DND-41 (cell line): ENCODE data around the gene PPFIBP2.

Source experiments
- ATAC-seq: fragments of 200-7000 bp; cut with Tn5 transposase; 3 replicates; pipeline ENCODE4 v1.9.1; 2021; ENCODE audit warnings: low read depth; ENCODE audit not compliant: insufficient read depth
- DNase-seq: peaks from one replicate; pipeline ENCODE4 v3.0.0-alpha.2; 2020
- H2AFZ ChIP-seq: 2 replicates; pipeline ENCODE4 v1.6.0; 2012; ENCODE audit warnings: low read depth, low read length
- H3K27ac ChIP-seq: 2 replicates; pipeline ENCODE4 v1.5.1; 2012; ENCODE audit warnings: low read length, inconsistent platforms
- H3K27me3 ChIP-seq: fragments of 200-600 bp; sonication (generic); 2 replicates; pipeline ENCODE4 v1.6.0; 2012; ENCODE audit warnings: low read length, mild to moderate bottlenecking, inconsistent platforms; ENCODE audit not compliant: insufficient read depth, poor library complexity
- H3K36me3 ChIP-seq: 2 replicates; pipeline ENCODE4 v1.5.1; 2012; ENCODE audit warnings: low read length, inconsistent platforms; ENCODE audit not compliant: insufficient read depth
- H3K4me1 ChIP-seq: 2 replicates; pipeline ENCODE4 v1.5.1; 2012; ENCODE audit warnings: mild to moderate bottlenecking, low read length; ENCODE audit not compliant: insufficient read depth
- H3K4me2 ChIP-seq: 2 replicates; pipeline ENCODE4 v1.6.0; 2012; ENCODE audit warnings: mild to moderate bottlenecking, moderate library complexity, low read length, inconsistent platforms; ENCODE audit not compliant: insufficient read depth
- H3K4me3 ChIP-seq, 2 experiments: fragments of 200-600 bp in 1 of 2; shearing (Covaris generic) in 1 of 2; 2 replicates each; pipeline ENCODE4 v1.5.1; 2012 to 2016; ENCODE audit warnings: inconsistent platforms in 2 of 2, low read length in 2 of 2, mild to moderate bottlenecking in 2 of 2, low read depth in 1 of 2, moderate library complexity in 1 of 2
- H3K79me2 ChIP-seq: 2 replicates; pipeline ENCODE4 v1.6.0; 2012; ENCODE audit warnings: low read length, inconsistent platforms; ENCODE audit not compliant: insufficient read depth
- H3K9ac ChIP-seq: 2 replicates; pipeline ENCODE4 v1.6.0; 2012; ENCODE audit warnings: low read depth, mild to moderate bottlenecking, inconsistent platforms, low read length, moderate library complexity
- H3K9me3 ChIP-seq: 2 replicates; pipeline ENCODE4 v1.5.1; 2012; ENCODE audit warnings: low read length, moderate library complexity, mild to moderate bottlenecking, inconsistent platforms; ENCODE audit not compliant: insufficient read depth, severe bottlenecking
- H4K20me1 ChIP-seq: 2 replicates; pipeline ENCODE4 v1.6.0; 2012; ENCODE audit warnings: low read length; ENCODE audit not compliant: insufficient read depth
- CTCF ChIP-seq: IDR thresholded peaks from 2 replicates; pipeline ENCODE4 v1.5.1; 2012; ENCODE audit warnings: borderline replicate concordance, low read length, moderate library complexity, mild to moderate bottlenecking; ENCODE audit not compliant: poor library complexity, severe bottlenecking; ENCODE audit errors: extremely low read depth
- EZH2 ChIP-seq: IDR thresholded peaks from 3 replicates; pipeline ENCODE4 v1.6.1; 2012; ENCODE audit warnings: borderline replicate concordance, low read depth, mild to moderate bottlenecking, moderate library complexity, low read length, inconsistent platforms; ENCODE audit not compliant: severe bottlenecking

PPFIBP2 gene

GRCh38 chr11:7486781-7487140 lies 27.0 kb upstream of the PPFIBP2 start:
- Histone ChIP-seq H3K27ac (no peak overlapping the region), H3K4me1 (no peaks in the 10 kb centered on the region), H3K79me2 (no peaks in the 10 kb centered on the region), H3K9ac (no peak overlapping the region), H3K4me3 (no peak overlapping the region), H3K27me3 (peaks cover 18% of the 10 kb centered on the region), H3K4me2 (no peak overlapping the region), H3K9me3 (no peaks in the 10 kb centered on the region), H2AFZ (no peak overlapping the region), H4K20me1 (no peaks in the 10 kb centered on the region), H3K36me3 (no peaks in the 10 kb centered on the region)
- TF ChIP-seq EZH2 = no peak
- TF ChIP-seq CTCF = no peak
- ATAC-seq (no peak), DNase-seq (no peak)

GRCh38 chr11:7487360-7487759 lies 26.4 kb upstream of the PPFIBP2 start:
- H3K27me3 ChIP-seq = peaks cover 18% of the 10 kb centered on the region
- no peaks in the 10 kb centered on the region for H3K9me3 ChIP-seq
- no peak overlapping the region for H3K4me3 ChIP-seq
- H3K9ac ChIP-seq = no peak overlapping the region
- TF ChIP-seq CTCF = no peak
- no peak for TF ChIP-seq EZH2
- no peaks in the 10 kb centered on the region for H3K79me2 ChIP-seq
- H3K4me2 ChIP-seq = no peak overlapping the region
- H3K4me1 ChIP-seq = no peaks in the 10 kb centered on the region
- H3K36me3 ChIP-seq = no peaks in the 10 kb centered on the region
- no peaks in the 10 kb centered on the region for H4K20me1 ChIP-seq
- H3K27ac ChIP-seq = no peak overlapping the region
- no peak overlapping the region for H2AFZ ChIP-seq
- DNase-seq = no peak
- no peak for ATAC-seq

- Histone ChIP-seq H3K9me3 (no peaks in the 10 kb centered on the region), H2AFZ (no peak overlapping the region), H3K79me2 (no peaks in the 10 kb centered on the region), H3K36me3 (no peaks in the 10 kb centered on the region), H4K20me1 (no peaks in the 10 kb centered on the region), H3K4me2 (no peak overlapping the region), H3K4me1 (no peaks in the 10 kb centered on the region), H3K27ac (no peak overlapping the region), H3K4me3 (no peak overlapping the region), H3K9ac (no peak overlapping the region), H3K27me3 (peaks cover 18% of the 10 kb centered on the region)
- ATAC-seq (no peak), DNase-seq (no peak)
- TF ChIP-seq EZH2 (no peak), CTCF (no peak)
Measured at GRCh38 chr11:7488681-7489080, 25.1 kb upstream of the PPFIBP2 start.

GRCh38 chr11:7489376-7489775 lies 24.4 kb upstream of the PPFIBP2 start:
- no peaks in the 10 kb centered on the region for H3K36me3 ChIP-seq
- H3K9ac ChIP-seq = no peak overlapping the region
- ATAC-seq (no peak), DNase-seq (no peak)
- H4K20me1 ChIP-seq = no peaks in the 10 kb centered on the region; the same call in 1 of the 2 replicates
- no peaks in the 10 kb centered on the region for H3K4me1 ChIP-seq
- H3K4me2 ChIP-seq = no peak overlapping the region
- H2AFZ ChIP-seq = no peak overlapping the region
- H3K27ac ChIP-seq = no peak overlapping the region
- H3K9me3 ChIP-seq = no peaks in the 10 kb centered on the region
- TF ChIP-seq CTCF (no peak), EZH2 (no peak)
- no peaks in the 10 kb centered on the region for H3K79me2 ChIP-seq
- peaks cover 19% of the 10 kb centered on the region for H3K27me3 ChIP-seq
- no peak overlapping the region for H3K4me3 ChIP-seq
